HG03175 (cell line): ENCODE data around the gene QSOX1.

Experiments
- ATAC-seq: cut with Tn5 transposase; IDR thresholded peaks from one replicate; pipeline ENCODE4 v1.9.1; 2021; ENCODE audit warnings: mild to moderate bottlenecking, moderate library complexity; ENCODE audit not compliant: unreplicated experiment

The QSOX1 gene

GRCh38 chr1:180211156-180211859, 56.6 kb downstream of the QSOX1 start:
- ATAC-seq: no peak

- ATAC-seq: no peak
Measured at GRCh38 chr1:180211860-180212229, 57.2 kb downstream of the QSOX1 start.

- ATAC-seq: no peak
Measured at GRCh38 chr1:180213401-180214170, 58.9 kb downstream of the QSOX1 start.

GRCh38 chr1:180215856-180216625, 61.4 kb downstream of the QSOX1 start:
- no peak for ATAC-seq

- no peak for ATAC-seq
Measured at GRCh38 chr1:180217006-180217405, 62.3 kb downstream of the QSOX1 start.

GRCh38 chr1:180218806-180219765, 64.4 kb downstream of the QSOX1 start:
- ATAC-seq: no peak

- no peak for ATAC-seq
Measured at GRCh38 chr1:180219776-180220175, 65.1 kb downstream of the QSOX1 start.

- no peak for ATAC-seq
Measured at GRCh38 chr1:180221462-180221861, 66.8 kb downstream of the QSOX1 start.

- no peak for ATAC-seq
Measured at GRCh38 chr1:180224902-180225301, 70.2 kb downstream of the QSOX1 start.

- ATAC-seq: no peak
Measured at GRCh38 chr1:180225403-180225802, 70.7 kb downstream of the QSOX1 start.

GRCh38 chr1:180227861-180228647, 73.4 kb downstream of the QSOX1 start:
- no peak for ATAC-seq

- peak; percentile 7 for ATAC-seq
Measured at GRCh38 chr1:180228648-180229482, 74.2 kb downstream of the QSOX1 start.

- peak; percentile 40 for ATAC-seq
Measured at GRCh38 chr1:180229483-180230415, 75.1 kb downstream of the QSOX1 start, which contains the start of gene LHX4. Gene LHX4 (plus strand): TSS chr1:180230264. CDS start chr1:180230530, 266 bp downstream.

GRCh38 chr1:180230416-180230790, 75.7 kb downstream of the QSOX1 start:
- no peak for ATAC-seq

- ATAC-seq: no peak
Measured at GRCh38 chr1:180230791-180231505, 76.3 kb downstream of the QSOX1 start.

GRCh38 chr1:180231506-180231921, 76.8 kb downstream of the QSOX1 start:
- no peak for ATAC-seq

GRCh38 chr1:180231936-180232335, 77.3 kb downstream of the QSOX1 start:
- no peak for ATAC-seq
